Stimulated activated naive CD8-positive, alpha-beta T cell treated with anti-CD3 and anti-CD28 coated beads, Interleukin-15, Interleukin-2, amounts not matched to agents 100 ng/mL and 50 ng/mL, for 24 hours (primary cell): Measurements from ENCODE around the gene NPAT.

Experiments
- H3K27ac Mint-ChIP-seq: one replicate; pipeline ENCODE4 v1.8.0; 2021; ENCODE audit warnings: mild to moderate bottlenecking, mixed read lengths
- H3K27me3 Mint-ChIP-seq: one replicate; pipeline ENCODE4 v1.8.0; 2021; ENCODE audit warnings: mixed read lengths
- H3K36me3 Mint-ChIP-seq: one replicate; pipeline ENCODE4 v1.8.0; 2021; ENCODE audit warnings: low read depth, mixed read lengths
- H3K4me1 Mint-ChIP-seq: one replicate; pipeline ENCODE4 v1.8.0; 2021; ENCODE audit warnings: low read depth, mixed read lengths
- H3K4me3 Mint-ChIP-seq: one replicate; pipeline ENCODE4 v1.8.0; 2021; ENCODE audit warnings: mild to moderate bottlenecking, mixed read lengths
- H3K9me3 Mint-ChIP-seq: one replicate; pipeline ENCODE4 v1.8.0; 2021; ENCODE audit warnings: mixed read lengths

NPAT gene

DNA sequence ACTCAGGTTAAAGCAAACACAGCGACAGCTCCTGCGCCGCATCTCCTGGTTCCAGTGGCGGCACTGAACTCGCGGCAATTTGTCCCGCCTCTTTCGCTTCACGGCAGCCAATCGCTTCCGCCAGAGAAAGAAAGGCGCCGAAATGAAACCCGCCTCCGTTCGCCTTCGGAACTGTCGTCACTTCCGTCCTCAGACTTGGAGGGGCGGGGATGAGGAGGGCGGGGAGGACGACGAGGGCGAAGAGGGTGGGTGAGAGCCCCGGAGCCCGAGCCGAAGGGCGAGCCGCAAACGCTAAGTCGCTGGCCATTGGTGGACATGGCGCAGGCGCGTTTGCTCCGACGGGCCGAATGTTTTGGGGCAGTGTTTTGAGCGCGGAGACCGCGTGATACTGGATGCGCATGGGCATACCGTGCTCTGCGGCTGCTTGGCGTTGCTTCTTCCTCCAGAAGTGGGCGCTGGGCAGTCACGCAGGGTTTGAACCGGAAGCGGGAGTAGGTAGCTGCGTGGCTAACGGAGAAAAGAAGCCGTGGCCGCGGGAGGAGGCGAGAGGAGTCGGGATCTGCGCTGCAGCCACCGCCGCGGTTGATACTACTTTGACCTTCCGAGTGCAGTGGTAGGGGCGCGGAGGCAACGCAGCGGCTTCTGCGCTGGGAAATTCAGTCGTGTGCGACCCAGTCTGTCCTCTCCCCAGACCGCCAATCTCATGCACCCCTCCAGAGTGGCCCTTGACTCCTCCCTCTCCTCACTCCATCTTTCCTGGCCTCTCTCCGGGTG is at the start of gene NPAT, which contains the start of gene ATM:
TSS of gene NPAT (minus strand) at position 65 of the 774 bp plus-strand sequence. CDS start 102 bp downstream, outside the sequence.
TSS of gene ATM (plus strand) at position 494 of the 774 bp plus-strand sequence. CDS start 4,558 bp downstream, outside the sequence.
- Mint-ChIP-seq H3K4me1 (peaks cover 35% of the 10 kb centered on the region), H3K27me3 (no peaks in the 10 kb centered on the region), H3K27ac (no peak within 1 kb of the TSS), H3K9me3 (no peaks in the 10 kb centered on the region), H3K36me3 (peaks cover 31% of the 10 kb centered on the region), H3K4me3 (no peak within 1 kb of the TSS)

DNA sequence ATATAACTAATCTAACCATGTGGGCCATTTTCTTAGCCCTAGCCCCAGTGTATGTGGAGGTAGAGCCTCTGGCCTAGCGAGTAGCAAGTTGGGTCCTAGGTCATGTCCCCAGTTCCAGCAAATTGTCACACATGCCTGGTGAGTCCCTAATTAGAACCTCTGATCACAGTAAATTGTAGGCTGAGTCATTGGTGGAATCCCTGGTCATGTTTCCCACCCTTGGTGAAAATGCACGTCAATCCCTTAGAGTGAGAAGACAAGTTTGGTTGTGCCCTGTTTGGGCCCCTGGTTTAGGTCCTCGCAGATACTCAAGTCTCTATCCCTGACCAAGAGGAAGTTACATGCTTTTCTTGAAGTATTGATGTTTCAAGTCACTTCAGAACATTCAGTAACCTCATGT is 47.1 kb upstream of the NPAT start:
- peaks cover 60% of the 10 kb centered on the region for H3K36me3 Mint-ChIP-seq
- no peaks in the 10 kb centered on the region for H3K27me3 Mint-ChIP-seq
- peaks cover 48% of the 10 kb centered on the region for H3K4me1 Mint-ChIP-seq

DNA sequence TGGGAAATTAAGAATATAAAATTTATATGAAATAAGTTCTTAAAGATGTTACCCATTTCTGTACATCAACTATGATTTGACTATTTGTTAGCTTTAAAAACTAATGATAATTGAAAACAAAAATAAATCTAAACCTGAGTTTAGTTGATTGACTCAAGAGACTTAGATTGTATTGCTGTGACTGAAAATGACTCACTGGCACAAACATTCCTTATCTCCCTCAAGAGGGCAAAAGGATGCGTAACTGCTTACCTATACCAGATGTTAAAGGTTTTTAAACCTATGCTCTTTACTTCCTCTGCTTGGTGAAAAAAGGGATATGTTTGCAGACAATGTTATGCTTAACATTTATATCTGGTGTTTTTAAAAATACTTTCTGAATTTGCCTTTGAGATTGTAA is 30.7 kb upstream of the NPAT start:
- Mint-ChIP-seq H3K27me3 (no peaks in the 10 kb centered on the region), H3K4me3 (no peak overlapping the region), H3K9me3 (no peaks in the 10 kb centered on the region), H3K36me3 (peaks cover 64% of the 10 kb centered on the region), H3K27ac (no peak overlapping the region), H3K4me1 (peaks cover 47% of the 10 kb centered on the region)

More for the DNA sequence above, 47.1 kb upstream of the NPAT start:
- Mint-ChIP-seq H3K9me3 (peaks cover 12% of the 10 kb centered on the region), H3K4me3 (no peak overlapping the region), H3K27ac (peak overlapping the region; percentile 69)

DNA sequence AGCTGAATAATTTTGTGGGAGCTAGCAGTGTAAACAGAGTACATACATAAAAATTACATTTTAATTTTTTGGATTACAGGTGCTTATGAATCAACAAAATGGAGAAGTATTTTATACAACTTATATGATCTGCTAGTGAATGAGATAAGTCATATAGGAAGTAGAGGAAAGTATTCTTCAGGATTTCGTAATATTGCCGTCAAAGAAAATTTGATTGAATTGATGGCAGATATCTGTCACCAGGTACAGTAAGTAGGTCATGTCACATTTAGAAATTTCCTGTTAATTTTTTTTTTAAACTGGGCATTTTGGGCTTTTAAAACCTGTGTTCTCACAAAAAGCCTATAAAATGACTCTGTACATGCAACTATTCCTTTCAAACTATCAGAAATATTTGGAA is 24.4 kb upstream of the NPAT start:
- H3K4me1 Mint-ChIP-seq: peaks cover 83% of the 10 kb centered on the region
- no peaks in the 10 kb centered on the region for H3K27me3 Mint-ChIP-seq
- no peak overlapping the region for H3K27ac Mint-ChIP-seq
- no peaks in the 10 kb centered on the region for H3K9me3 Mint-ChIP-seq
- H3K4me3 Mint-ChIP-seq: no peak overlapping the region
- peaks cover 63% of the 10 kb centered on the region for H3K36me3 Mint-ChIP-seq

DNA sequence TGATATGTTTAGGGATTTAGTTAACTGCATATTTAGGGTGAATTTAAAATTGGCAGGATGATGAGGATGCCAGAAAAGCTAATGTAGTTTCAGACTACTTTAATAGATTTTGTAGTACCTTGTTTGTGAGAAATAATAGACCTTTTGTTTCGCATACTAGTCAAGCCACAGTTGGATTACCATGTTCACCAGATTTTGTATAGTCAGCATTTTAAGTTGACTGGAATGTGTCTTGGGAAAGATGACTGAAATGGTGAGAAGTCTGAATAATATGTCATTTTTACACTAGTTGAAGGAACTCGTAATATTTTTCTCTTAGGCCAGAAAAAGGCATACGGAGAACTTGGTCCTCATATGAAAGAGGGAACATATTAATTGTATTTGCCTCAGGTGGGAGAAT is 23.9 kb upstream of the NPAT start:
- H3K27ac Mint-ChIP-seq: peak overlapping the region; percentile 27

DNA sequence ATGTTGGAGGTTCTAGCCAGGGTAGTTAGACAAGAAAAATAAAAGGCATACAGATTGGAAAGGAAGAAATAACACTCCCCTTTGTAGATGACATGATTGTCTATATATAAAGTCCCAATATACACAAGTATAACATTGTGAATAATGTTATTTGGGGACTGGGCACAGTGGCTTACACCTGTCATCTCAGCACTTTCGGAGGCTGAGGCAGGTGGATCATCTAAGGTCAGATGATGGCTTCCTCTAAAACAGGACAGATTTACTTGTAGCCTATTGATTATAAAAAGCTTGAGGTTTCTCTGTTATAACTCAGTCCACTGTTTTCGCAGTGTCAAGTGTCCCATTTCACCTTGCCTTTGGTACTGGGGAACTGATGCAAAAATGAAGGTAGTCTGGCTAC is 20.0 kb upstream of the NPAT start:
- peaks cover 89% of the 10 kb centered on the region for H3K4me1 Mint-ChIP-seq
- H3K27me3 Mint-ChIP-seq: no peaks in the 10 kb centered on the region
- peak overlapping the region; percentile 87 for H3K27ac Mint-ChIP-seq
- no peaks in the 10 kb centered on the region for H3K9me3 Mint-ChIP-seq
- H3K4me3 Mint-ChIP-seq: peak overlapping the region; percentile 11
- H3K36me3 Mint-ChIP-seq: peaks cover 53% of the 10 kb centered on the region

More for the DNA sequence above, 23.9 kb upstream of the NPAT start:
- Mint-ChIP-seq H3K4me3 (no peak overlapping the region), H3K27me3 (no peaks in the 10 kb centered on the region), H3K36me3 (peaks cover 58% of the 10 kb centered on the region), H3K4me1 (peaks cover 82% of the 10 kb centered on the region), H3K9me3 (no peaks in the 10 kb centered on the region)

DNA sequence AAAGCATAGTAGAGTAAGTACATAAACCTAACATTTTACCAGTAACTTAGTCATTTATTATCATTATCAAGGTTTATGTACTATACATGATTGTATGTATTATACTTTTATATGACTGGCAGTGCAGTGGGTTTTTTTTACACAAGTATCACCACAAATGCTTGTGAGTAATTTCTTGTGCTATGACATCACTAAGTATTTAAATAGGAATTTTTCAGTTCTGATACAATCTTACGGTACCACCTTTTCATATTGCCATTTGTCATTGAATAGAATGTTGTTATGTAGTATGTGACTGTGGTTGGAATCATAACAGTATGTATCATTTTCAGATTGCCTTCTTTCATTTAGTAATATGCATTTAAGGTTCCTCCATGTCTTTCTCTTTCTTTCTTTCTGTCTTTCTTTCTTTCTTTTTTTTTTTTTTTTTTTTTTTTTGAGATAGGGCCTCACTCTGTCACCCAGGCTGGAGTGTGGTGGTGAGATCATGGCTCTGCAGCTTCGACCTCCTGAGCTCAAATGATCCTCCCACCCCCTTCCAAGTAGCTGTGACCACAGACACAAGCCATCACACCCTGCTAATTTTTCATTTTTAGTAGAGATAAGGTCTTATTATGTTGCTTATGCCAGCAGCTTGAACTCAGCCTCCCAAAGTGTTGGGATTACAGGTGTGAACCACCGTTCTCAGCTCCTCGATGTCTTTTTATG is 19.0 kb upstream of the NPAT start:
- peaks cover 49% of the 10 kb centered on the region for H3K36me3 Mint-ChIP-seq
- H3K4me3 Mint-ChIP-seq: peak overlapping the region; percentile 49
- H3K27me3 Mint-ChIP-seq: no peaks in the 10 kb centered on the region
- no peaks in the 10 kb centered on the region for H3K9me3 Mint-ChIP-seq
- H3K4me1 Mint-ChIP-seq: peaks cover 90% of the 10 kb centered on the region
- H3K27ac Mint-ChIP-seq: peak overlapping the region; percentile 87

DNA sequence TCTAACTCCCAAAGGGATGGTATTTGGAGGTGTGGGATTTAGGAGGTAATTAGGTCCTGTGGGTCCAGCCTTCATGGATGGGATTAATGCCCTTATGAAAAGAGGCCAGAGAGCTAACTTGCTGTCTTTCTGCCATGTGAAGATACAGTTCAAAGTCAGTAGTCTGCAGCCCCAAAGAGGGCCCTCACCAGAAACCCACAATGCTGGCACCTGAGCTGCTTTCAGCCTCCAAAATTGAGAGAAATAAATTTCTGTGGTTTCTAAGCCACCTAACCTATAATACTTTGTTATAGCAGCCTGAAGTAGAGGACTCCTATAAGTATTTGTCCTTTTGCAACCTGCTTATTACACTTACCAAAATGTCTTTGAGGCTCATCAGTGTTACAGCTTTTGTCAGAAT is 16.6 kb upstream of the NPAT start:
- H3K27me3 Mint-ChIP-seq: no peaks in the 10 kb centered on the region
- H3K4me3 Mint-ChIP-seq: peak overlapping the region; percentile 49
- peaks cover 48% of the 10 kb centered on the region for H3K36me3 Mint-ChIP-seq
- peak overlapping the region; percentile 86 for H3K27ac Mint-ChIP-seq
- no peaks in the 10 kb centered on the region for H3K9me3 Mint-ChIP-seq
- peaks cover 89% of the 10 kb centered on the region for H3K4me1 Mint-ChIP-seq

DNA sequence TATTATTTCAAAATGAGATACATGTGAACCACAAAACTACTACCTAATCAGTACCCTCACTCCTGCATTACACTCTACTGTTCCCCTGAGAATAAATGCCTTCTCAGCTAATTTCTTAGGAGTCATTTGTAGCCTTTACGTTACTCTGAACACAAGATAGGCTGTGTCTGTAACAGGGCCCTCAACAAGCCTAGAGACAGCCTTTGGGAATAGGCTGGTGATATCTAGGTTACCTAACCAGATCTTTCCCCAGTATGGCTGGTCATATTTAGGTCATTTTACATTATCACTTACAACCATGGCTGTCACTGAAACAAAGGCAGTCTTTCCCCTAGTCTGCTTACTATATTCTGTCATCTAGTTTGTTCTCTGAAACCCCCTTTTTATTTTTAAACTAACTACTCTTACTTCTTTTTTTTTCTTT is 14.6 kb upstream of the NPAT start:
- Mint-ChIP-seq H3K27me3 (no peaks in the 10 kb centered on the region), H3K4me3 (peak overlapping the region; percentile 77), H3K36me3 (peaks cover 54% of the 10 kb centered on the region), H3K27ac (peak overlapping the region; percentile 92), H3K4me1 (peaks cover 91% of the 10 kb centered on the region), H3K9me3 (no peaks in the 10 kb centered on the region)

DNA sequence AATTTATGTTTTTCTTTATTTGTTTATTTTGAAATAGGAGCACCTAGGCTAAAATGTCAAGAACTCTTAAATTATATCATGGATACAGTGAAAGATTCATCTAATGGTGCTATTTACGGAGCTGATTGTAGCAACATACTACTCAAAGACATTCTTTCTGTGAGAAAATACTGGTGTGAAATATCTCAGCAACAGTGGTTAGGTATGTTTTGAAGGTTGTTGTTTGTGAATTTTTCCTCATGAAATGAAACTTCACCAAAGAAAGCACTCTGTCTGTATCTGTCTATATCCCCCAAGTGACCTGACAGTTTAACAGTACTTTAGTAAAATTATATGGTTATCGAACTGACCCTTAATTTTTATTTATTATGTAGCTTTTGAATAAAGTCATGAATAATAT is 13.2 kb upstream of the NPAT start:
- Mint-ChIP-seq H3K9me3 (no peaks in the 10 kb centered on the region), H3K36me3 (peaks cover 63% of the 10 kb centered on the region), H3K27me3 (no peaks in the 10 kb centered on the region), H3K4me1 (peaks cover 91% of the 10 kb centered on the region), H3K4me3 (peak overlapping the region; percentile 77), H3K27ac (peak overlapping the region; percentile 92)

DNA sequence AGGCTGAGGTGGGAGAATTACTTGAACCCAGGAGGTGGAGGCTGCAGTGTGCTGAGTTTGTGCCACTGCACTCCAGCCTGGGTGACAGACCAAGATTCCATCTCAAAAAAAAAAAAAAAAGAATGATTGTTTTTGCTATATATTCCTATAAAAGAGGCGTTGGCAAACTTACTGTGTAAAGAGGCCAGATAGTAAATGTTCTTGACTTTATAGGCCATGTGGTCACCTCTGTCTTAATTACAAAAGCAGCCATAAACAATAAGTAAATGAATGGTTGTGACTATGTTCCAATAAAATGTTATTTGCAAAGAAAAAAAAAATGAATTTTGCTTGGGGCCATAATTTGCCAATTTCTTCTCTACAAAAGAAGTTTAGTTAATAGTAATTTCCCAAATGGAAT is 12.8 kb upstream of the NPAT start:
- no peaks in the 10 kb centered on the region for H3K27me3 Mint-ChIP-seq
- peaks cover 91% of the 10 kb centered on the region for H3K4me1 Mint-ChIP-seq
- no peaks in the 10 kb centered on the region for H3K9me3 Mint-ChIP-seq
- peak overlapping the region; percentile 61 for H3K27ac Mint-ChIP-seq
- no peak overlapping the region for H3K4me3 Mint-ChIP-seq
- H3K36me3 Mint-ChIP-seq: peaks cover 64% of the 10 kb centered on the region

DNA sequence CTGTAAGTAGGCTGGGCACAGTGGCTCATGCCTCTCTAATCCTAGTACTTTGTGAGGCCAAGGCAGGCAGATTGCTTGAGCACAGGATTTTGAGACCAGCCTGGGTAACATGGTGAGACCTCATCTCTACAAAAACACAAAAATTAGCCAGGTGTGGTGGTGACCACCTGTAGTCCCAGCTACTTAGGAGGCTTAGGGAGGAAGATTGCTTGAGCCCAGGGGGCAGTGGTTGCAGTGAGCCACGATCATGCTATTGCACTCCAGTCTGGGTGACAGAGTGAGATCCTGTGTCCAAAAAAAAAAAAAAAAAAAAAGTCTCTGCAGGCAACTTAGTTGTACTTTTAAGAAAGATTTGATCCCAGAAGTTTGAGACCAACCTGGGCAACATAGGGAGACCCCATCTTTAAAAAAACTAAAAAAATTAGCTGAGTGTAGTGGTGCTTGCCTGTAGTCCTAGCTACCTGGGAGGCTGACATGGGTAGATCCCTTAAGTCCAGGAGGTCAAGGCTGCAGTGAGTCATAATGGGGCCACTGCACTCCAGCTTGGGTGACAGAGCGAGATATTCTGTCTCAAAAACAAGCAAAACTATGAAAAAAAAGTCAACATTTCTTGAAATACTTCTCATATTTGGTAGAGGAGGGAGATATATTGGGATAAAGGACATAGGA is 11.0 kb upstream of the NPAT start:
- H3K27me3 Mint-ChIP-seq: no peaks in the 10 kb centered on the region
- H3K4me1 Mint-ChIP-seq: peaks cover 91% of the 10 kb centered on the region
- H3K27ac Mint-ChIP-seq: peak overlapping the region; percentile 53
- peaks cover 69% of the 10 kb centered on the region for H3K36me3 Mint-ChIP-seq
- no peaks in the 10 kb centered on the region for H3K9me3 Mint-ChIP-seq
- no peak overlapping the region for H3K4me3 Mint-ChIP-seq

DNA sequence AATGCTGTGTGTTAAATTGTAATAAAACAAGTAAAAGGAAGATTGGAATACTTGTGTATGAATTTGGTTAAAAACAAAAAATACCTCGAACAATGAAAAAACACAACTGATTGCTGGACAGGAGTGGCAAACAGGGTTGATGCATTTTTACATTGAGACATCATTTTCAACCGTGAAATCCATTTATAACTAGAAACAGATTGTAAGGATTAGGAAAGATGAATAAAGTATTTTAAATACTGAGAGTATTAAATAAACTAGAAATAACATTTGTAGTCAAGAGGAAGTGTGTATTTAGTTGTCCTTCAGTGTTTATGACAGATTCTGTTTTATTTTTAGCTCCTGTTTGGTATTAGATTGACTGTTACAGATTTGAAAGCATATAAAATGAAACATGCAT is 5.8 kb upstream of the NPAT start:
- peaks cover 59% of the 10 kb centered on the region for H3K36me3 Mint-ChIP-seq

DNA sequence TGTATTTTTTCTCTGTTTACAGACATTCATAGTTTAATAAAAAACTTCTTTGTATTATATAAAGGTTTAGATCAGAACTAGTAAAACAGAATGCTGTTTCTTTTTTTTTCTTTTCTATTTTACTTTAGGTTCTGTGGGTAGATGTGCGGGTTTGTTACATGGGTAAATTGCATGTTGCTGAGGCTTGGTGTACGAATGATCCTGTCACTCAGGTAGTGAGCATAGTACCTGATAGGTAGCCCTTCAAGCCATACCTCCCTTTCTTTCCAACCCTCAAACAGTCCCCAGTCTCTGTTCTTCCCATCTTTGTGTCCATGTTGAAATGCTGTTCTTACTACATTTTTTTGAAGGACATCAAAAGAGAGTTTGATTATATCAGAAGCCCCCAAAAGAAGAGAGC is 3.6 kb upstream of the NPAT start:
- peaks cover 34% of the 10 kb centered on the region for H3K4me1 Mint-ChIP-seq
- H3K36me3 Mint-ChIP-seq: peaks cover 41% of the 10 kb centered on the region
- H3K9me3 Mint-ChIP-seq: no peaks in the 10 kb centered on the region
- H3K27ac Mint-ChIP-seq: peak overlapping the region; percentile 94
- no peak overlapping the region for H3K4me3 Mint-ChIP-seq
- no peaks in the 10 kb centered on the region for H3K27me3 Mint-ChIP-seq

More for the DNA sequence above, 5.8 kb upstream of the NPAT start:
- Mint-ChIP-seq H3K27ac (peak overlapping the region; percentile 90), H3K9me3 (no peaks in the 10 kb centered on the region), H3K4me3 (no peak overlapping the region), H3K4me1 (peaks cover 53% of the 10 kb centered on the region), H3K27me3 (no peaks in the 10 kb centered on the region)
